Adrenal gland (tissue), 12 donors: Measurements from ENCODE around the gene RSPO4. TPM values are rescaled to one million over a fixed set of nuclear protein-coding genes. Genes with fewer than 3 reads are reported as not detected.

Source experiments
- DNase-seq, 7 donors: peaks; one replicate each; pipeline ENCODE4 v3.0.0-alpha.2; 2019 to 2020
- H3K27ac ChIP-seq, 5 donors: fragments of 200-600 bp; sonication (generic) in 4 of 5; 1 replicate in 3 of 5; 2 replicates in 2 of 5; pipeline versions ENCODE4 v1.5.1 to v1.8.0; 2016 to 2020; ENCODE audit warnings: mild to moderate bottlenecking in 1 of 5
- H3K27me3 ChIP-seq: fragments of 200-600 bp; 2 replicates; pipeline ENCODE4 v1.8.0; 2021
- H3K36me3 ChIP-seq, 2 donors: fragments of 200-600 bp; replicated peaks in 1 of 2; 1 replicate in 1 of 2; 2 replicates in 1 of 2; pipeline versions ENCODE4 v1.5.1 to v1.8.0; 2018 to 2022
- H3K4me1 ChIP-seq, 2 donors: fragments of 200-600 bp; replicated peaks in 1 of 2; 1 replicate in 1 of 2; 2 replicates in 1 of 2; pipeline versions ENCODE4 v1.5.1 to v1.8.0; 2018 to 2021
- H3K4me3 ChIP-seq, 4 donors: fragments of 200-600 bp; sonication (generic) in 3 of 4; one replicate each; pipeline ENCODE4 v1.5.1; 2016 to 2018
- H3K9me3 ChIP-seq, 3 donors: fragments of 200-600 bp; sonication (generic) in 1 of 3; replicated peaks in 1 of 3; 1 replicate in 2 of 3; 2 replicates in 1 of 3; pipeline versions ENCODE4 v1.5.1 to v1.8.0; 2016 to 2021
- CTCF ChIP-seq, 6 experiments: fragments of 450-650 bp in 4 of 6; fragments of 200-600 bp in 2 of 6; sonication (generic) in 1 of 6; IDR thresholded peaks; 1 replicate in 5 of 6; 2 replicates in 1 of 6; pipeline versions ENCODE4 v1.5.1 to v1.8.0; 2016 to 2021; ENCODE audit warnings: antibody characterized with exemption in 6 of 6, mild to moderate bottlenecking in 2 of 6, moderate library complexity in 1 of 6
- POLR2A ChIP-seq, 2 donors: fragments of 450-650 bp; IDR thresholded peaks; one replicate each; pipeline ENCODE4 v1.6.1; 2017; ENCODE audit warnings: antibody characterized with exemption in 2 of 2, mild to moderate bottlenecking in 2 of 2, moderate library complexity in 1 of 2
- WGBS, 4 donors: extraction: QIAGEN DNeasy Blood & Tissue Kit in 2 of 4; methylation state at CpG; one replicate each; pipeline versions ENCODE4 v1.1.5 to v1.1.7; 2013 to 2017; 5-methylcytosine and 5-hydroxymethylcytosine counted together
- intact Hi-C, 2 donors: fragments of 100-400 bp; cut with DNase I; formaldehyde crosslinking; loops; one replicate each; pipeline versions ENCODE4 v1.14.1 to v1.15.0; 2022 to 2023
- polyA plus RNA-seq, 3 donors: library from polyadenylated mRNA; stranded (reverse); fragments of 200-250 nt in 2 of 3; fragments of 350-450 nt in 1 of 3; fragmentation: Illumina TruSeq in 1 of 3; extraction: RNeasy Lipid Tissue Mini Kit (QIAGEN cat#74804) in 1 of 3; gene quantifications; one replicate each; pipeline ENCODE4 v1.2.3, GENCODE V29; 2013 to 2014
- total RNA-seq, 9 donors: library from RNA; depleted of rRNA in 4 of 9; stranded (reverse); fragments of >200 nt in 4 of 9; fragments of 120-200 nt in 1 of 9; fragmentation: NEBNext Ultra II Directional in 1 of 9; extraction: Animal tissue kit (Norgen Biotek cat#: 25700) in 1 of 9; gene quantifications; one replicate each; pipeline versions ENCODE4 v1.1.0 to v1.2.4, GENCODE V29; 2013 to 2023
- donor health status: healthy with polysubstance abuse.
- donor health status: Bipolar disorder and iron deficiency.
- donor health status: DM: yes; HTN: yes; CAD: no.
- donor health status: DM: no; HTN: no; CAD: no.
- donor health status: DM: no; HTN: no; CAD: no.
- donor health status: DM: yes; HTN: yes; CAD: no.

The RSPO4 gene
- total and polyA plus RNA-seq, 12 donors: 0.06 to 0.64 (median 0.20) TPM; not detected in 5

- Histone ChIP-seq H3K9me3 (no peaks in the 10 kb centered on the region), H3K27ac (peak overlapping the region in 1 of 5 donors; percentile 57), H3K27me3 (no peaks in the 10 kb centered on the region), H3K36me3 (no peaks in the 10 kb centered on the region), H3K4me3 (no peak overlapping the region), H3K4me1 (peaks cover 0 to 8% of the 10 kb centered on the region in 2 donors)
- TF ChIP-seq CTCF (IDR thresholded peaks at IDR 0.05) (no peak), POLR2A (IDR thresholded peaks at IDR 0.05) (no peak)
- intact Hi-C loops: no loop called here
- 42 to 55% (median 52%) methylated on average over 9 to 12 of the region's 12 CpGs for WGBS, 4 donors
- peak in 1 of 7 donors; percentile 11 for DNase-seq
Measured at GRCh38 chr20:910870-911770, 91.0 kb downstream of the RSPO4 start.

GRCh38 chr20:910132-910869, 91.8 kb downstream of the RSPO4 start:
- H3K9me3 ChIP-seq: no peaks in the 10 kb centered on the region
- no peak for DNase-seq
- peaks cover 0 to 15% of the 10 kb centered on the region in 2 donors for H3K4me1 ChIP-seq
- H3K27me3 ChIP-seq: no peaks in the 10 kb centered on the region
- peak overlapping the region in 1 of 5 donors; percentile 57 for H3K27ac ChIP-seq
- intact Hi-C loops: no loop called here
- no peaks in the 10 kb centered on the region for H3K36me3 ChIP-seq
- no peak for TF ChIP-seq POLR2A (IDR thresholded peaks at IDR 0.05)
- no peak overlapping the region for H3K4me3 ChIP-seq
- 50 to 61% (median 56%) methylated on average over 7 to 9 of the region's 9 CpGs for WGBS, 4 donors

- no peaks in the 10 kb centered on the region for H3K27me3 ChIP-seq
- 43 to 79% (median 73%) methylated on average over 2 to 3 of the region's 3 CpGs for WGBS, 4 donors
- no peaks in the 10 kb centered on the region for H3K36me3 ChIP-seq
- no peak for DNase-seq
- no peak overlapping the region for H3K27ac ChIP-seq
- H3K4me3 ChIP-seq: no peak overlapping the region
- no peaks in the 10 kb centered on the region for H3K9me3 ChIP-seq
- intact Hi-C loops: no loop called here
- H3K4me1 ChIP-seq: peaks cover 0 to 15% of the 10 kb centered on the region in 2 donors
- no peak for TF ChIP-seq POLR2A (IDR thresholded peaks at IDR 0.05)
Measured at GRCh38 chr20:909641-910040, 92.5 kb downstream of the RSPO4 start.

Other genes starting within 250 kb of the RSPO4 start
- gene SLC52A3, start 233.8 kb downstream of the RSPO4 start, total RNA-seq: 1 to 10 TPM in 1 of 9 donors, under 1 TPM in 7, not detected in 1; 0.15 to 1.2 (median 0.26) TPM
- gene SLC52A3, start 233.8 kb downstream of the RSPO4 start, polyA plus RNA-seq: under 1 TPM; 0.05 to 0.88 (median 0.16) TPM
- 10 to 100 TPM in 5 of 9 donors, 1 to 10 TPM in 4; 2.2 to 16.7 (median 10.3) TPM for gene FAM110A, start 168.6 kb downstream of the RSPO4 start, total RNA-seq
- 1 to 10 TPM; 2.4 to 7.1 (median 6.2) TPM for gene FAM110A, start 168.6 kb downstream of the RSPO4 start, polyA plus RNA-seq
- under 1 TPM in 8 of 9 donors, not detected in 1; 0.06 to 0.87 (median 0.20) TPM for gene ANGPT4, start 86.0 kb downstream of the RSPO4 start, total RNA-seq
- 1 to 10 TPM in 1 of 3 donors, under 1 TPM in 2; 0.07 to 1.0 (median 0.48) TPM for gene ANGPT4, start 86.0 kb downstream of the RSPO4 start, polyA plus RNA-seq
- gene PSMF1, start 116.3 kb upstream of the RSPO4 start, total RNA-seq: 100 to 1,000 TPM in 6 of 9 donors, 10 to 100 TPM in 3; 38.0 to 363 (median 126) TPM
- 100 to 1,000 TPM in 1 of 3 donors, 10 to 100 TPM in 2; 24.8 to 136 (median 30.0) TPM for gene PSMF1, start 116.3 kb upstream of the RSPO4 start, polyA plus RNA-seq
- 1 to 10 TPM in 2 of 9 donors, under 1 TPM in 5, not detected in 2; 0.42 to 4.1 (median 0.97) TPM for gene TMEM74B, start 182.7 kb upstream of the RSPO4 start, total RNA-seq
- gene TMEM74B, start 182.7 kb upstream of the RSPO4 start, polyA plus RNA-seq: 1 to 10 TPM in 2 of 3 donors, under 1 TPM in 1; 0.24 to 9.5 (median 5.2) TPM
- under 1 TPM in 6 of 9 donors, not detected in 3; 0.25 to 0.95 (median 0.39) TPM for gene C20orf202, start 201.1 kb upstream of the RSPO4 start, total RNA-seq
- gene C20orf202, start 201.1 kb upstream of the RSPO4 start, polyA plus RNA-seq: under 1 TPM; 0.17 to 0.40 (median 0.29) TPM
- gene RAD21L1, start 223.7 kb upstream of the RSPO4 start, total RNA-seq: under 1 TPM in 1 of 9 donors, not detected in 8; 0.06 TPM
- gene RAD21L1, start 223.7 kb upstream of the RSPO4 start, polyA plus RNA-seq: under 1 TPM in 1 of 3 donors, not detected in 2; 0.07 TPM